Neutrophil (primary cell): Measurements from ENCODE around the gene JMJD7.

Source experiments
- H3K27ac ChIP-seq: fragments of 200-600 bp; sonication (generic); 2 replicates; pipeline ENCODE4 v1.5.1; 2016; ENCODE audit warnings: mild to moderate bottlenecking, moderate library complexity
- H3K27me3 ChIP-seq: fragments of 200-600 bp; sonication (generic); 2 replicates; pipeline ENCODE4 v1.6.0; 2016; ENCODE audit warnings: mild to moderate bottlenecking
- H3K36me3 ChIP-seq: fragments of 200-600 bp; sonication (generic); 2 replicates; pipeline ENCODE4 v1.5.1; 2017
- H3K4me1 ChIP-seq, 2 experiments: fragments of 200-600 bp in 1 of 2; sonication (generic) in 1 of 2; 1 replicate in 1 of 2; 2 replicates in 1 of 2; pipeline versions ENCODE4 v1.5.1 to v1.6.1; 2013 to 2016; ENCODE audit warnings: low read depth in 1 of 2, low read length in 1 of 2, mild to moderate bottlenecking in 1 of 2, moderate library complexity in 1 of 2; ENCODE audit not compliant: control insufficient read depth in 1 of 2, insufficient read depth in 1 of 2
- H3K4me3 ChIP-seq, 2 experiments: fragments of 200-600 bp in 1 of 2; sonication (generic) in 1 of 2; 1 replicate in 1 of 2; 2 replicates in 1 of 2; pipeline ENCODE4 v1.5.1; 2013 to 2016; ENCODE audit warnings: low read depth in 1 of 2, low read length in 1 of 2, mild to moderate bottlenecking in 1 of 2, moderate library complexity in 1 of 2
- H3K9me3 ChIP-seq: fragments of 200-600 bp; sonication (generic); 2 replicates; pipeline ENCODE4 v1.5.1; 2016
- TF ChIP-seq, protein P1 (sequence below): fragments of 200-600 bp; sonication (generic); IDR thresholded peaks from 2 replicates; pipeline ENCODE4 v1.5.1; 2016; ENCODE audit warnings: antibody characterized with exemption

JMJD7 gene

DNA sequence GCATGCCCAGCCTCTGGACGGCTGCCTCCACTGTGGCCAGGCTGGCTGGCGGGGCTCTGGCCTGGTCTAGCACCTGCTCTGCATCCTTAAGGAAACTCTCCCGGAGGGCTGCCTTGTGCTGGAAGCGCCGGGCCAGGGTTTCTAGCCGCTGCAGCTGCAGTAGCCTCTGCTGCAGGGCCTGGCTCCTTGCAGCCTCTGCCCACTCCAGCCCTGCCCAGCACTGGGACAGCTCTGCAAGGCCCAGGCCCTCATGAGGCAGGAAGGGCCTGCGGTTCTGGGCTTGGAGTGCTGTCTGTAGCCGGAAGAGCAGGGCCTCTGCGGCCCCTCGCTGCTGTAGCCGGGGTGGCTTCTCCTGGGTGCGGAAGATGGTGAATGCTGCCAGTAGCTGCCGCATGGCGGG is 57.9 kb downstream of the JMJD7 start:
- Histone ChIP-seq H3K36me3 (no peaks in the 10 kb centered on the region), H3K27ac (no peak overlapping the region), H3K4me1 (peaks cover 0 to 6% of the 10 kb centered on the region in 2 experiments), H3K4me3 (no peak overlapping the region), H3K9me3 (no peaks in the 10 kb centered on the region), H3K27me3 (peaks cover 27% of the 10 kb centered on the region)
- TF ChIP-seq, protein P1, sequence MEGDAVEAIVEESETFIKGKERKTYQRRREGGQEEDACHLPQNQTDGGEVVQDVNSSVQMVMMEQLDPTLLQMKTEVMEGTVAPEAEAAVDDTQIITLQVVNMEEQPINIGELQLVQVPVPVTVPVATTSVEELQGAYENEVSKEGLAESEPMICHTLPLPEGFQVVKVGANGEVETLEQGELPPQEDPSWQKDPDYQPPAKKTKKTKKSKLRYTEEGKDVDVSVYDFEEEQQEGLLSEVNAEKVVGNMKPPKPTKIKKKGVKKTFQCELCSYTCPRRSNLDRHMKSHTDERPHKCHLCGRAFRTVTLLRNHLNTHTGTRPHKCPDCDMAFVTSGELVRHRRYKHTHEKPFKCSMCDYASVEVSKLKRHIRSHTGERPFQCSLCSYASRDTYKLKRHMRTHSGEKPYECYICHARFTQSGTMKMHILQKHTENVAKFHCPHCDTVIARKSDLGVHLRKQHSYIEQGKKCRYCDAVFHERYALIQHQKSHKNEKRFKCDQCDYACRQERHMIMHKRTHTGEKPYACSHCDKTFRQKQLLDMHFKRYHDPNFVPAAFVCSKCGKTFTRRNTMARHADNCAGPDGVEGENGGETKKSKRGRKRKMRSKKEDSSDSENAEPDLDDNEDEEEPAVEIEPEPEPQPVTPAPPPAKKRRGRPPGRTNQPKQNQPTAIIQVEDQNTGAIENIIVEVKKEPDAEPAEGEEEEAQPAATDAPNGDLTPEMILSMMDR = no peak

DNA sequence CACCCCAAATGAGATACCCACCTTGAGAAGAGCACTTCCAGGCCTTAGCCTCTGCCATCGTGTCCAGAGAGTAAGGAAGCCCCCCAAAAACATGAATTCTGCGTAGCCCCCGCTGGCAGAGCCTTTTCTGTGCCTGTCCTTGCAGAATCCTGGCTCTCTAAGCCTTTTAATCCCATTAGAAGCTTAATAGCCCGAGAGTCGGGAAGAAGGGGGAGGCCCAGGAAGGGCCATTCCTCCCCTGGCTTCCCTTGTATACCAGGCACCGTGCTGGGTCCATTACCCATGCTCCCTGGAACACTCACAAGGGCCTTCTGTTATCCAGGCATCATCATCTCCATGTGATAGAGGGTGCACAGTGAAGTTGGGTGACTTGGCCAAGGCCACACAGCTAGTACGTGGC is 58.8 kb downstream of the JMJD7 start:
- TF ChIP-seq, protein P1 = no peak
- Histone ChIP-seq H3K4me1 (peaks cover 0 to 6% of the 10 kb centered on the region in 2 experiments), H3K27me3 (peaks cover 18% of the 10 kb centered on the region), H3K9me3 (no peaks in the 10 kb centered on the region), H3K27ac (no peak overlapping the region), H3K36me3 (no peaks in the 10 kb centered on the region), H3K4me3 (no peak overlapping the region)

DNA sequence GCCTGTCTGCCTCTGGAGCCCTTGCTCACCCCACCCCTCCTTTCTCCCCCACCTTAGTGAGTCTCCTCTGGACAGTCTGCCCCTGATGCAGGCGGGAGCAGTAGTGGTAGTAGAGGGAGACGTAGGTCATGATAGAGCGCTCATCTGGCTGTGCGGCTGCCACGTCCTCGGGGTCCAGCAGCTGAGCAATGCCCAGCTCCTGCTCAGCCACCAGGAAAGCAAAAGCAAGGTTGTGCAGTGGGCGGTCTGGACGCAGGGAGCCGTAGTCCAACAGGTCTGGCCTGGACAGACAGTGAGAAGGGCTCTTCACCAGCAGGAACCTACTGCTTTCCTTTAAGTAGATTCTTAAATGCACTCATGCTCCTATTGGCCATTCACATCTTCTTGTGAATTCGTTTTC is 59.3 kb downstream of the JMJD7 start:
- Histone ChIP-seq H3K4me1 (peaks cover 0 to 2% of the 10 kb centered on the region in 2 experiments), H3K9me3 (no peaks in the 10 kb centered on the region), H3K36me3 (no peaks in the 10 kb centered on the region), H3K27me3 (peaks cover 14% of the 10 kb centered on the region), H3K27ac (no peak overlapping the region), H3K4me3 (no peak overlapping the region)
- TF ChIP-seq, protein P1 = no peak
